CD14-positive monocyte (primary cell): ENCODE data around the gene PPIE. TPM values are rescaled to one million over a fixed set of nuclear protein-coding genes. Genes with fewer than 3 reads are reported as not detected.

Source experiments
- DNase-seq, 3 donors: peaks; one replicate each; pipeline ENCODE4 v3.0.0-alpha.2; 2011 to 2022
- H2AFZ ChIP-seq: 2 replicates; pipeline ENCODE4 v1.6.0; 2012; ENCODE audit warnings: mild to moderate bottlenecking, low read depth, low read length, inconsistent platforms; ENCODE audit not compliant: insufficient read depth, poor library complexity, severe bottlenecking
- H3K27ac ChIP-seq, 2 donors: 1 replicate in 1 of 2; 2 replicates in 1 of 2; pipeline ENCODE4 v1.5.1; 2012 to 2013; ENCODE audit warnings: low read length in 2 of 2, control low read depth in 1 of 2, inconsistent platforms in 1 of 2, low read depth in 1 of 2, mild to moderate bottlenecking in 1 of 2
- H3K27me3 ChIP-seq, 2 donors: one replicate each; pipeline versions ENCODE4 v1.6.0 to v1.6.1; 2011 to 2013; ENCODE audit warnings: low read length in 2 of 2; ENCODE audit not compliant: control insufficient read depth in 2 of 2, insufficient read depth in 2 of 2
- H3K36me3 ChIP-seq, 2 donors: replicated peaks in 1 of 2; 1 replicate in 1 of 2; 2 replicates in 1 of 2; pipeline versions ENCODE4 v1.5.1 to v1.6.1; 2012 to 2013; ENCODE audit warnings: low read length in 2 of 2, control low read depth in 1 of 2, inconsistent platforms in 1 of 2, mild to moderate bottlenecking in 1 of 2; ENCODE audit not compliant: insufficient read depth in 2 of 2, control insufficient read depth in 1 of 2
- H3K4me1 ChIP-seq, 2 donors: 1 replicate in 1 of 2; 2 replicates in 1 of 2; pipeline versions ENCODE4 v1.5.1 to v1.6.1; 2012 to 2013; ENCODE audit warnings: low read length in 2 of 2, control low read depth in 1 of 2, inconsistent platforms in 1 of 2, mild to moderate bottlenecking in 1 of 2, moderate library complexity in 1 of 2; ENCODE audit not compliant: insufficient read depth in 2 of 2, control insufficient read depth in 1 of 2
- H3K4me2 ChIP-seq: replicated peaks from 2 replicates; pipeline ENCODE3; 2012; ENCODE audit warnings: low read length, moderate library complexity, mild to moderate bottlenecking; ENCODE audit not compliant: poor library complexity, severe bottlenecking; ENCODE audit errors: extremely low read depth
- H3K4me3 ChIP-seq, 3 experiments: fragments of 200-600 bp in 1 of 3; sonication (generic) in 1 of 3; replicated peaks in 1 of 3; 1 replicate in 2 of 3; 2 replicates in 1 of 3; pipeline ENCODE4 v1.5.1; 2011 to 2013; ENCODE audit warnings: low read length in 3 of 3, mild to moderate bottlenecking in 3 of 3, control low read depth in 2 of 3, low read depth in 2 of 3, inconsistent platforms in 1 of 3, moderate library complexity in 1 of 3
- H3K79me2 ChIP-seq: 2 replicates; pipeline ENCODE4 v1.6.0; 2012; ENCODE audit warnings: mild to moderate bottlenecking, control low read depth, inconsistent platforms, low read length, moderate library complexity; ENCODE audit not compliant: insufficient read depth
- H3K9ac ChIP-seq: 2 replicates; pipeline ENCODE4 v1.6.0; 2017; ENCODE audit warnings: low read length, mild to moderate bottlenecking; ENCODE audit not compliant: insufficient read depth, poor library complexity, severe bottlenecking
- H3K9me3 ChIP-seq, 2 donors: replicated peaks in 1 of 2; 1 replicate in 1 of 2; 2 replicates in 1 of 2; pipeline versions ENCODE4 v1.5.1 to v1.6.1; 2012 to 2013; ENCODE audit warnings: low read length in 2 of 2, control low read depth in 1 of 2; ENCODE audit not compliant: control insufficient read depth in 1 of 2, insufficient read depth in 1 of 2
- H4K20me1 ChIP-seq: 2 replicates; pipeline ENCODE4 v1.6.0; 2012; ENCODE audit warnings: mild to moderate bottlenecking, low read length, control low read depth, moderate library complexity; ENCODE audit not compliant: insufficient read depth
- H3K27ac Mint-ChIP-seq, 7 donors: one replicate each; pipeline ENCODE4 v1.8.0; 2020; ENCODE audit warnings: mild to moderate bottlenecking in 7 of 7, mixed read lengths in 7 of 7, moderate library complexity in 6 of 7, inconsistent platforms in 2 of 7
- H3K27me3 Mint-ChIP-seq, 3 donors: one replicate each; pipeline ENCODE4 v1.8.0; 2021 to 2022; ENCODE audit warnings: low read depth in 3 of 3, mild to moderate bottlenecking in 3 of 3, mixed read lengths in 3 of 3, moderate library complexity in 3 of 3, inconsistent platforms in 1 of 3
- H3K36me3 Mint-ChIP-seq, 2 donors: one replicate each; pipeline ENCODE4 v1.8.0; 2020; ENCODE audit warnings: mixed read lengths in 2 of 2, inconsistent platforms in 1 of 2, mild to moderate bottlenecking in 1 of 2
- H3K4me1 Mint-ChIP-seq: one replicate; pipeline ENCODE4 v1.8.0; 2020; ENCODE audit warnings: mild to moderate bottlenecking, mixed read lengths
- H3K4me3 Mint-ChIP-seq, 2 donors: one replicate each; pipeline ENCODE4 v1.8.0; 2020; ENCODE audit warnings: mild to moderate bottlenecking in 2 of 2, mixed read lengths in 2 of 2, moderate library complexity in 1 of 2
- H3K9me3 Mint-ChIP-seq, 7 donors: one replicate each; pipeline ENCODE4 v1.8.0; 2020 to 2022; ENCODE audit warnings: mixed read lengths in 7 of 7, mild to moderate bottlenecking in 6 of 7, moderate library complexity in 6 of 7, inconsistent platforms in 2 of 7
- CTCF ChIP-seq: fragments of 200-600 bp; IDR thresholded peaks from one replicate; pipeline ENCODE4 v1.8.0; 2022; ENCODE audit warnings: antibody characterized with exemption, mild to moderate bottlenecking
- WGBS: methylation state at CpG from one replicate; pipeline ENCODE4 v1.1.5; 2013; ENCODE audit warnings: missing lambda C conversion rate; ENCODE audit not compliant: insufficient coverage; 5-methylcytosine and 5-hydroxymethylcytosine counted together
- intact Hi-C, 2 donors: fragments of 100-400 bp; cut with micrococcal nuclease; formaldehyde crosslinking; loops; one replicate each; pipeline versions ENCODE4 v1.15.0 to v1.15.1; 2023
- polyA plus RNA-seq, 3 donors: library from polyadenylated mRNA; depleted of rRNA in 1 of 3; unstranded in 2 of 3; stranded (reverse) in 1 of 3; fragments of 300-500 nt in 2 of 3; fragments of >200 nt in 1 of 3; fragmentation: Illumina TruSeq in 2 of 3; gene quantifications; 1 replicate in 2 of 3; 2 replicates in 1 of 3; pipeline ENCODE4 v1.2.3, GENCODE V29; 2012 to 2021

Gene PPIE
- polyA plus RNA-seq, 3 donors: 48.8 to 55.9 (median 48.9) TPM

GRCh38 chr1:39727221-39727931, 11.3 kb upstream of the PPIE start:
- H3K27me3 Mint-ChIP-seq: peaks cover 60 to 85% (median 65%) of the 10 kb centered on the region in 3 donors
- Histone ChIP-seq H4K20me1 (no peaks in the 10 kb centered on the region), H3K27me3 (peaks cover 28 to 76% of the 10 kb centered on the region in 2 donors), H3K36me3 (no peaks in the 10 kb centered on the region), H3K79me2 (no peaks in the 10 kb centered on the region), H3K27ac (no peak overlapping the region), H3K9me3 (peaks cover 0 to 10% of the 10 kb centered on the region in 2 donors), H3K4me2 (no peak overlapping the region), H3K9ac (no peak overlapping the region), H2AFZ (no peak overlapping the region), H3K4me3 (no peak overlapping the region), H3K4me1 (no peaks in the 10 kb centered on the region)
- H3K27ac Mint-ChIP-seq: no peak overlapping the region
- intact Hi-C loops: no loop called here
- H3K36me3 Mint-ChIP-seq: peaks cover 0 to 6% of the 10 kb centered on the region in 2 donors
- no peak for DNase-seq
- TF ChIP-seq CTCF: no peak
- WGBS: 34% methylated on average over 8 of the region's 10 CpGs
- peaks cover 17% of the 10 kb centered on the region for H3K4me1 Mint-ChIP-seq
- peak overlapping the region in 1 of 2 donors; percentile 77 for H3K4me3 Mint-ChIP-seq
- H3K9me3 Mint-ChIP-seq: peaks cover 0 to 10% (median 5%) of the 10 kb centered on the region in 7 donors

GRCh38 chr1:39727932-39728317, 10.8 kb upstream of the PPIE start:
- H3K9ac ChIP-seq: no peak overlapping the region
- H3K4me3 Mint-ChIP-seq: peak overlapping the region in 1 of 2 donors; percentile 77

More at GRCh38 chr1:39727932-39728317, 10.8 kb upstream of the PPIE start:
- 65% methylated on average over 13 of the region's 14 CpGs for WGBS
- Histone ChIP-seq H4K20me1 (no peaks in the 10 kb centered on the region), H3K27me3 (peaks cover 28 to 80% of the 10 kb centered on the region in 2 donors), H3K9me3 (peaks cover 0 to 10% of the 10 kb centered on the region in 2 donors), H3K4me3 (no peak overlapping the region), H3K4me1 (no peaks in the 10 kb centered on the region), H3K4me2 (no peak overlapping the region), H3K79me2 (no peaks in the 10 kb centered on the region), H2AFZ (no peak overlapping the region), H3K36me3 (no peaks in the 10 kb centered on the region), H3K27ac (no peak overlapping the region)
- intact Hi-C loops: no loop called here
- peaks cover 17% of the 10 kb centered on the region for H3K4me1 Mint-ChIP-seq
- H3K27ac Mint-ChIP-seq: no peak overlapping the region
- TF ChIP-seq CTCF: no peak
- H3K9me3 Mint-ChIP-seq: peaks cover 0 to 10% (median 5%) of the 10 kb centered on the region in 7 donors
- peaks cover 64 to 87% (median 66%) of the 10 kb centered on the region in 3 donors for H3K27me3 Mint-ChIP-seq
- H3K36me3 Mint-ChIP-seq: peaks cover 0 to 6% of the 10 kb centered on the region in 2 donors
- no peak for DNase-seq
